Loucy (cell line): ENCODE results near the gene SH2D3C.

ENCODE experiments used
- H2AFZ ChIP-seq: fragments of 200-600 bp; sonication (generic); 2 replicates; pipeline ENCODE4 v1.6.0; 2016; ENCODE audit warnings: antibody characterized with exemption, mild to moderate bottlenecking, low read length, moderate library complexity
- H3F3A ChIP-seq: fragments of 200-600 bp; 2 replicates; pipeline ENCODE4 v1.6.0; 2016; ENCODE audit warnings: antibody characterized with exemption, low read depth, mild to moderate bottlenecking
- H3K27me3 ChIP-seq: fragments of 200-600 bp; sonication (generic); 2 replicates; pipeline ENCODE4 v1.6.1; 2014; ENCODE audit warnings: low read length, mild to moderate bottlenecking; ENCODE audit not compliant: insufficient read depth, poor library complexity, severe bottlenecking
- H3K36me3 ChIP-seq: fragments of 200-600 bp; sonication (generic); 2 replicates; pipeline ENCODE4 v1.6.1; 2016; ENCODE audit warnings: low read length; ENCODE audit not compliant: insufficient read depth
- H3K4me1 ChIP-seq: fragments of 200-600 bp; sonication (generic); 2 replicates; pipeline ENCODE4 v1.5.1; 2014; ENCODE audit warnings: low read length, mild to moderate bottlenecking; ENCODE audit not compliant: insufficient read depth, poor library complexity, severe bottlenecking
- H3K4me2 ChIP-seq: fragments of 200-600 bp; sonication (generic); 2 replicates; pipeline ENCODE4 v1.6.0; 2014; ENCODE audit warnings: antibody characterized with exemption, low read length, low read depth, mild to moderate bottlenecking; ENCODE audit not compliant: poor library complexity, severe bottlenecking
- H3K4me3 ChIP-seq: fragments of 200-600 bp; sonication (generic); 2 replicates; pipeline ENCODE4 v1.5.1; 2014; ENCODE audit warnings: low read length, mild to moderate bottlenecking, mixed read lengths; ENCODE audit not compliant: poor library complexity, severe bottlenecking
- H3K79me2 ChIP-seq: fragments of 200-600 bp; sonication (generic); 2 replicates; pipeline ENCODE4 v1.6.1; 2014; ENCODE audit warnings: low read length; ENCODE audit not compliant: insufficient read depth
- H3K9ac ChIP-seq: fragments of 200-600 bp; sonication (generic); 2 replicates; pipeline ENCODE4 v1.6.0; 2014; ENCODE audit warnings: mild to moderate bottlenecking, low read depth, low read length, moderate library complexity; ENCODE audit not compliant: poor library complexity, severe bottlenecking
- H3K9me2 ChIP-seq: fragments of 200-600 bp; sonication (generic); replicated peaks from 2 replicates; pipeline ENCODE4 v1.6.1; 2016; ENCODE audit warnings: low read depth, low read length, mixed read lengths
- H3K9me3 ChIP-seq: fragments of 200-600 bp; sonication (generic); 2 replicates; pipeline ENCODE4 v1.6.1; 2014; ENCODE audit warnings: mild to moderate bottlenecking, antibody characterized with exemption, low read length, low read depth; ENCODE audit not compliant: insufficient read depth
- H4K20me1 ChIP-seq: fragments of 200-600 bp; sonication (generic); 2 replicates; pipeline ENCODE4 v1.6.0; 2014; ENCODE audit warnings: antibody characterized with exemption, low read length, mild to moderate bottlenecking; ENCODE audit not compliant: insufficient read depth, poor library complexity, severe bottlenecking
- EZH2phosphoT487 ChIP-seq: fragments of 200-600 bp; IDR thresholded peaks from 2 replicates; pipeline ENCODE4 v1.6.1; 2018; ENCODE audit warnings: antibody characterized with exemption, mild to moderate bottlenecking, moderate library complexity, borderline replicate concordance
- TF ChIP-seq, protein P1 (sequence below): fragments of 200-600 bp; sonication (generic); conservative IDR thresholded peaks from 2 replicates; pipeline ENCODE4 v1.5.1; 2014; ENCODE audit warnings: mild to moderate bottlenecking, antibody characterized with exemption, low read length

The SH2D3C gene

DNA sequence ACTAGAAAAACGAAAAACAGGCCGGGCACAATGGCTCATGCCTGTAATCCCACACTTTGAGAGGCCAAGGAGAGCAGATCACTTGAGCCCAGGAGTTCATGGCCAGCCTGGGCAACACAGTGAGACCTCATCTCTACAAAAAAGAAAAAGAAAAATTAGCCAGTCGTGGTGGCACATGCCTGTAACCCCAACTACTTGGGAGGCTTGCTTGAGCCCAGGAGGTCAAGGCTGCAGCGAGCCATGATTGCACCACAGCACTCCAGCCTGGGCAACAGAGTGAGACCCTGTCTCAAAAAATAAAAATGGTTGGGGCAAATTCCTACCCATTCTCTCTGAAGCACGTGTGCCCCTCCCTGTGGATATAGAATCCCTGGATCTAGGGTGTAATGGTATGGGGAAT lies 80.1 kb downstream of the SH2D3C start:
- no peak for TF ChIP-seq EZH2phosphoT487
- TF ChIP-seq, protein P1, sequence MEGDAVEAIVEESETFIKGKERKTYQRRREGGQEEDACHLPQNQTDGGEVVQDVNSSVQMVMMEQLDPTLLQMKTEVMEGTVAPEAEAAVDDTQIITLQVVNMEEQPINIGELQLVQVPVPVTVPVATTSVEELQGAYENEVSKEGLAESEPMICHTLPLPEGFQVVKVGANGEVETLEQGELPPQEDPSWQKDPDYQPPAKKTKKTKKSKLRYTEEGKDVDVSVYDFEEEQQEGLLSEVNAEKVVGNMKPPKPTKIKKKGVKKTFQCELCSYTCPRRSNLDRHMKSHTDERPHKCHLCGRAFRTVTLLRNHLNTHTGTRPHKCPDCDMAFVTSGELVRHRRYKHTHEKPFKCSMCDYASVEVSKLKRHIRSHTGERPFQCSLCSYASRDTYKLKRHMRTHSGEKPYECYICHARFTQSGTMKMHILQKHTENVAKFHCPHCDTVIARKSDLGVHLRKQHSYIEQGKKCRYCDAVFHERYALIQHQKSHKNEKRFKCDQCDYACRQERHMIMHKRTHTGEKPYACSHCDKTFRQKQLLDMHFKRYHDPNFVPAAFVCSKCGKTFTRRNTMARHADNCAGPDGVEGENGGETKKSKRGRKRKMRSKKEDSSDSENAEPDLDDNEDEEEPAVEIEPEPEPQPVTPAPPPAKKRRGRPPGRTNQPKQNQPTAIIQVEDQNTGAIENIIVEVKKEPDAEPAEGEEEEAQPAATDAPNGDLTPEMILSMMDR, result no peak
- no peaks in the 10 kb centered on the region for H3K4me1 ChIP-seq
- no peak overlapping the region for H3K4me3 ChIP-seq
- H3K4me2 ChIP-seq, result no peak overlapping the region
- H3K36me3 ChIP-seq, result no peaks in the 10 kb centered on the region
- no peaks in the 10 kb centered on the region for H3K27me3 ChIP-seq
- H3F3A ChIP-seq, result no peaks in the 10 kb centered on the region
- H3K9ac ChIP-seq, result no peak overlapping the region
- H4K20me1 ChIP-seq, result no peaks in the 10 kb centered on the region
- H3K9me2 ChIP-seq, result no peaks in the 10 kb centered on the region
- no peaks in the 10 kb centered on the region for H3K79me2 ChIP-seq
- no peak overlapping the region for H2AFZ ChIP-seq
- H3K9me3 ChIP-seq, result no peaks in the 10 kb centered on the region

DNA sequence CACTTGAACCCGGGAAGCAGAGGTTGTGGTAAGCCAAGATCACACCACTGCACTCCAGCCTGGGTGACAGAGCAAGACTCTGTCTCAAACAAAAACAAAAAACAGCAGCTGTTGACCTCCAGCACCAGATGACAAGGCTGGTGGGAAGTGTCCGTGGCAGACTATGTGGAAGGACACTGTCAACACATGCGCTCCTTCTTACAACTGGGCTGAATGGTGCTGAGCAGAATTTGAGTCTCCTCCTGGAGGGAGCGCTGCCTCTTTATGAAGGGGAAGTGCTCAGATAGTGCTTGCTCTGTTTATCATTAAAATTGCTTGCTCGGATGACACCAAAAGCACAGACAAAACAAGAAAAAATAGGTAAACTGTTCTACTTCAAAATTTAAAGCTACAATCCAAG lies 80.9 kb downstream of the SH2D3C start:
- no peaks in the 10 kb centered on the region for H3K9me2 ChIP-seq

GRCh38 chr9:127694890-127695720 lies 83.4 kb downstream of the SH2D3C start:
- Histone ChIP-seq H3K4me1 (no peaks in the 10 kb centered on the region), H3K9me3 (no peaks in the 10 kb centered on the region), H3K4me2 (no peak overlapping the region), H4K20me1 (no peaks in the 10 kb centered on the region), H3K27me3 (no peaks in the 10 kb centered on the region), H2AFZ (no peak overlapping the region), H3F3A (no peaks in the 10 kb centered on the region), H3K79me2 (no peaks in the 10 kb centered on the region), H3K9ac (no peak overlapping the region), H3K9me2 (no peaks in the 10 kb centered on the region), H3K4me3 (no peak overlapping the region), H3K36me3 (peaks cover 13% of the 10 kb centered on the region; the same call in 1 of the 2 replicates)
- TF ChIP-seq EZH2phosphoT487, result no peak
- TF ChIP-seq, protein P1, result no peak

More for the DNA sequence above, 80.9 kb downstream of the SH2D3C start:
- Histone ChIP-seq H3F3A (no peaks in the 10 kb centered on the region), H3K36me3 (no peaks in the 10 kb centered on the region), H3K4me1 (no peaks in the 10 kb centered on the region), H3K79me2 (no peaks in the 10 kb centered on the region), H3K27me3 (no peaks in the 10 kb centered on the region), H3K9me3 (no peaks in the 10 kb centered on the region), H3K4me3 (no peak overlapping the region), H2AFZ (no peak overlapping the region), H3K9ac (no peak overlapping the region), H4K20me1 (no peaks in the 10 kb centered on the region), H3K4me2 (no peak overlapping the region)
- no peak for TF ChIP-seq EZH2phosphoT487
- TF ChIP-seq, protein P1, result no peak
